HG03066 (cell line): ENCODE results near the gene PDE6C.

Experiments
- ATAC-seq: cut with Tn5 transposase; IDR thresholded peaks from one replicate; pipeline ENCODE4 v1.9.1; 2021; ENCODE audit warnings: low read depth; ENCODE audit not compliant: unreplicated experiment

Gene PDE6C

DNA sequence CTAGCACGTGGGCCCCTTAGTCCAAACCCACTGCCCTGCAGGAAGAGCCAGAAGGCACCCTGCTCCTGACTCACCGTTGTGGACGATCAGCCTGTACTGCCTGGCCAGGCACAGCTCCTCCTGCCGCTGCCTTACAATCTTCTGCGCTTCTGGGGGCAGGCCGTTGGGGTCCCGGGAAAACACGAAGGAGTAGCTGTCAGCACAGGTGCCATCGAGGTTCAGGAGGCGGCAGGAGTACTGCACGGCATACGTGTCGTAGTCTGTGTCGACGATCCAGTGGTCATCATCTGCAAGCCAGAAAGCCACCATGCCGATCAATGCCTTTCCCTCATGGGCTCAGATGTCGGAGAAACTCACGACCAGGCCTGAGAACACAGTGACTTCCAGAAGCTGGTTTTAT, 18.6 kb upstream of the PDE6C start:
- no peak for ATAC-seq

DNA sequence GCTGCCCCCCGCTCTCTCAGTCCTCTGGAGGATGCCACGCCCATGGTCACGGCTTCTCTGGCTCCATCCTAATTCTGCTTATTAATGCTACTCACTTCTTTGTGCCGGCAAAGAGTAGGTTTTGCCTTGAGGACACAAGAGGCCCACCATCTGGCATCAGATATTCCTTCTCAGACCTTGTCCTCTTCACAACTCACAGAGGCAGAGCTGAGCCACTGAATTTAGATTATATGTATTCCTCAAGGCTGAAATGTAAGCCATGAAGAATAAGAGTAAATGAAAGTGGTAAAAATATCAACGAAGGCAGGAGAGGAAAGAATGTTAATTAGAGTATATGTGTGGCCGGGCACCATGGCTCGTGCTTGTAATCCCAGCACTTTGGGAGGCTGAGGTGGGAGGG, 17.8 kb upstream of the PDE6C start:
- ATAC-seq = no peak

DNA sequence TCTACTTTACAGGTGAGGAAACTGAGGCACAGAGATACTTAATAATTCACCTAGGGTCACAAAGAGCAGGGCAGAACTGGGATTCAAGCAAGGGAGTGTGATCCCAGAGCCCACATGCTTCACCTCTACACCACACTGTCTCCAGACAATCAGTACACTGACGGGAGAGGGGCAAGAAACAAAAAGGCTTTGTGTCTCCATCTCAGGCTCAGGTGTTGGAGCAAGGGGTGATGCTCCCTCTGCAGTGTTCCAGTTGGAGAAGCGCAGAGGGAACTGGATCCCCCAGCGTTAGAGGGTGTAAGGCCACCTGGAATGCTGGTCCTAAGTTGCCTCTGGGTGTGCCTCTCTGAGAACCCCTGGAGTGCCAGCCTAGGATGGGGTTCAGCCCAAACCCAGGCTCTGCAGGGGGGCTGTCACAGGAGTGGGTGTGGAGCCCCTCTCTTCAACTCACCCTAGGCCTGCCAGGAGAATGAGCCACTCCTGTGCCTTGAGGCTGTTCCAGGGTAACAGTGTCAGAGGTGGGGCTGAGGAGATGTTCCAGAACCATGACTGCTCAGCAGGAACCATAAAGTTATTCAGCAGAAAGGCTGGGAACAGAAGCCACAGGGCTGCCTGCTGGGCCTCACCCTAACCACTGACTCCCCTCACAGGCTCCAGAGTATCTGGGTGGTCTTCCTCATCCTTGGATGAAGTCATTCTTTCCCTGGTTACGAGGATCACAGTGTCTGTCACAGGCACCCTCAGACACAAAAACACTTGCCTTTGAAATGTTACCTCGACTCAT, 16.8 kb upstream of the PDE6C start:
- no peak for ATAC-seq

DNA sequence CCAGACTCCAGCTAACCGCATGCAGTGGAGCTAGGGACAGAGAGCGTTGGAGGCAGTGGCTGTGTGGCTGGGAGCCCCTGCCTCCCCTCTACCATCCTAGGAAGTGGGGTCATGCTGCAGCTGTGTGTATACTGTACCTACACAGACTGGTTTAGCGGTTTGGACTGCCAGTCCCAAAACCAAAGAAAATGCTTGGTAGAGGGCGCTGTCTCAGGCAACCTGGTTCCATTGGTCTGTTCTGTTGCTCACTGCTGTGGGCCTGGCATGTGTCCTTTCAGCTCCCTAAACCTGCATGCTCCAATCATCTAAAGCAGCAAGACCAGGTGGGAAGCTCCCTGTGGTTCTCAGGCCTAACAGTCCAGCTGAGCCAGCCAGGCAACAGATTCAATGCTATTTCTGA, 15.8 kb upstream of the PDE6C start:
- ATAC-seq = no peak

DNA sequence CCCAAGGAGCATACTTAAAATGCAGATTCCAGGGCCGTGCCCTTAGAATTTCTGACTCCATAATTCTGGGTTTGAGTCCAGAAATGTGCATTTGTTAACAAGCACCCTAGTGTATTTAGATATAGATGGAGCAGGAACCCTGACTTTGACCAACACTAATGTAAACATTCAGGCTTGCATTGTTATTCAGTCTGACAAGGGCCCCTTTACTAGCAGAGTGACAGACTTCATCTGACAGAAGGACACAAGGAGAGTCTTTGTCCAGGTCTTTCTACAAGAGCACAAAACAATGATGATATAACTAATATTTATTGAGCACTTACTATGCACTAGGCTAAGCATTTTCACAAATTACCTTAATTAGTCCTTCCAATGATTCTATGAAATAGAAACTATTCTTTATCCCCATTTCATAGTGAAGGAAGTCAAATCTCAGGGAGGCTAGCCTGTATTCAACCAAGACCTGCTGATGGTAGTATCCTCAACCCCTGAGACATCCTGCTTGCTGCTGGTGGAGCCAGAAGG, 15.2 kb upstream of the PDE6C start:
- ATAC-seq = no peak

DNA sequence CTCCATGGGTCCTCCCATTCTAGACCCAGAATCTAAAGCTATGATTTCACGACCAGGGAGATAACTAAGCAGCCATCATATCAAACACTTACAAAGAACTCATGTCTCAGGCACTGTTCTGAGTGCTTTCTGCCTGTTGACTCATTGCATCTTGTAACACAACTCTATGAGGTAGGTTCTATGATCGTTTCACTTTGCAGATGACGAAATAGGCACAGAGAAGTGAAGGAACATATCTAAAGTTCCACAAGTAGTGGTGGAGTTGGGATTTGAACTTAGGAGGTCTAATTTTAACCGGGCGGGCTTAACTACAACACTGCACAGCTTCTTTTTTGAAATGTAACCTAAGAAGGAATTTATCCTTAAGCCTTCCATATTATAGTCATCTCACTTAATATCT, 14.2 kb upstream of the PDE6C start:
- no peak for ATAC-seq

DNA sequence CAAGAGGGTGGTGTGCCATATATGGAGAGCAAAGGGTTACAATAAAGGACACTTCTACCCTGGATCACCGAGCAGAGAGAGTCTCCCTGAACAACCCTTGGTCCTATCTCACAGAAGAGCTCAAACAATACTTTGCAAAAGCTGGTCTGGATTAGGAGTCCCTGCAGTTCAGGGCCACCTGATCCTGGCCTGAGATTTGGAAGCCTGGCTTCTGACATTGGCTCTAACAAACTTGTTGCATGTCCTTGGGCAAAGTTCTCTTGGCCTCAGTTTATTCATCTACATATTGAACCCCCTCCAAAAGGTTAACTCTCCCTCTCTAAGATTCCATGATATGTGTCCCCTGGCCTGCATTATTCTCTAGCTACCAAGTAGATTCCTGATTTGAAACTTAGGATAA, 13.0 kb upstream of the PDE6C start:
- no peak for ATAC-seq

DNA sequence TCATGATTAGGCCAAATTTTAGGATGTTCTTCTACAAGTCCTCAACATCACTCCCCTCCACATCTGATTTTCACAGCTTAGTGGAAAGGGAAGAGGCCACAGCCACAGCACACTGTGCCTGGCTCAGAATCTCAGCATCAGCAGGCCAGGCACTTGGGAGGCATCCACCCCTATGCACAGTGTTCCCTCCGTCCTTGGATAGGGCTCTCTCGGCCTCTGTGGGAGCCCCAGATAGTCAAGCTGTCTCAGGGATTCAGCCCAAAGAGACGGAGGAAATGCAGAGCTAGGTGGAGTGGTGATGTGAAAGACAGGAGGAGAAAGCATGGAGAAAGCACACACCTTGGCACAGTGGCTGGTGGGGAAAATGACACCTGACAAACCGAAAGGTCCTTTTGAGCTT, 12.6 kb upstream of the PDE6C start:
- ATAC-seq = no peak

DNA sequence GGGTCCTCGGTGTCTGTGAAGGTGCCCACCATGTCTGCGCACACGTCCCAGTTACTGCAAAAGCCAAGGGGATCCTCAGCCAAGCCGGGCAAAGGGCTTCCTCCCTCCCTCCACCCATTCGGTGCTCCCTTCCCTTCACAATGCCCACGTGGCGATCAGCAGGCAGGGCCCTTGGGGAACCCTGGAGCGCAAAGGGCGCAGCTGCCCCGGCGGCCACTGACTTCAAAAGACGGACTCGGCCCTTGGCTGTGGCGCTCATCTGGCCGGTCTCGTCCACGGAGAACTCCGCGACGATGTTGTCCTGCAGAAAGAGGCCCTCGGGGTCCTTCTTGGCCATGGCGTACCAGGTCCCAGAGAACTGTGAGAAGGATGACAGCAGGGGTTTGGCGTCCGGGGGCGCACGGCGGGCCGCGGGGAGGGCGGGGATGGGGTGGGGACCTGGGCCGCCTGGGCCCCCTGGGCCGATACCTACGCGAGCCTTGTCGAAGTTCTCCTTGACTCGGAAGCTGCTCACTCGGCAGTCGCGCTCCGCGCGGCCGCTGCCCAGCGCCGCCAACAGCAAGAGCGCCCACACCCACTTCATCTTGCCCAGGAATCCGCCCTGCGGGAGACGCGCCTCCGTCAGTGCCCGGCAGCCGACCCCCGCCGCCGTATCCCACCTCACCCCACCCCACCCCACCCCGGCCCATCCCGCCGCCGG, 11.7 kb upstream of the PDE6C start:
- ATAC-seq = no peak

DNA sequence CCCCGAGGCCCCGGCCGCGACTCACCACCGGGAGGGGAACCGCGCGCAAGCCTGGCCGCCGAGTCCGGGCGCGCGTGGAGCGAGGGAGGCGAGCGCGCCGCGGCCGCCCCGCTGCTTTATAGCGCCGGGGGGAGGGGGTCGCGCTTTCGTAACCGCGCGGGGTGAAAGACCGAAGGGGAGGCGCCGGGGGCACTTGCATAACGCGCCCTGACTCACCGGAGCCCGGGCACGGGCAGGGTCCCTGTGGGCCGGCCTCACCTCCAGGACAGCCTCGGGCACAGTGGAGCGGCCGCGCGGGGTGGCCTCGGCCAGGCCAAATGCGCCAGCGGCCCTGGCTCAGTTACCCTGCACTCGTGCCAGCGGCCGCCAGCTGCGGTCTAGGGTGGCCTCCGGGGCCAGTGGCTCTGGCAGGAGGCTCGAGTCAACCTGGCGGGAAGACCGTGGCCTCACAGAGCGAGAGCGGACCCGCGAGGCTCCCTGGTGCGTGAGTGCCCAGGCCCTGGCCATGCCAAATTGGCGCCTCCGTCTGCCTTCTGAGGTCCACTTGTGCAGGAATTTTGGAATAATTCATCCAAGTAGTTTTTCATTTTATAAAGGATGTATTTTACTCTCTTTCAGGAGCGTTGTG, 11.1 kb upstream of the PDE6C start, which contains the start of gene RBP4:
RBP4 (minus strand) TSS at position 90 of the 628 bp plus-strand sequence. CDS start 207 bp downstream, outside the sequence.
- no peak for ATAC-seq

DNA sequence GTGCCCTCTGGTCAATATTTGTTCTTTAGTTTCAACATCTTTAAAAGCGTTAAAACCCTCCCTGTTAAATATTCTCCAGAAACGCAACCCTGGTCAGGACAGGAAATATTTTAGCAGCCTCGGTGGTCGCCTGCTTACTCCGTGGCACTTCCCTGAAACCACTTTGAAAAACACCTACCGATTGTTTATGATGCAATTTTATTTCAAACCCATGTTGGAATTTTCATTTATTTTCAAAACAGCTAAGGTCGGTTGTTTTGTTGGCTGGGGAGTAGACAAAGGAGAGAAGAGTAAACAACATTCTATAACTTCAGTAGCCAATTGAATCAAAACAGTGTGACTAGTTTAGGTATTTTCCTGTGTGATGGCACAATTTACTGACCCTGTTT, 10.6 kb upstream of the PDE6C start:
- no peak for ATAC-seq

DNA sequence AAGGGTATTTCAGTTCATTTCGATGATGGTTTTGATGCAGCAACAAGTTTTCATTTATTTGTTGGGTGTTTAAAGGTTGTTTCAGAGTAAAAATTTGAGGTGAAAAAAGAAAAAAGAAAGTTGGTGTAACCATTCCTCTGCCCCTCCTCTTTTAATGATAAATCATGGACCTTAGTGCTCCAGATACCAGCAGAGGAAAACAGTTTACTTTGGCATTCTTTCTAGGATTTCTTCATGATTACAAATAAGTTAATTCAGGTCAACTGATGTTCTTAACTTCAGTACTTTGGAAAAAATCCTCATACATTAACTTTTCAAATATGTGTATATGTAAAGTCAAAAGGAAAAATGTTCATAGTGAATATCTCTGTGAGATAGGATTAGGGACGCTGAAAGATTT, 9.3 kb upstream of the PDE6C start:
- ATAC-seq = no peak

DNA sequence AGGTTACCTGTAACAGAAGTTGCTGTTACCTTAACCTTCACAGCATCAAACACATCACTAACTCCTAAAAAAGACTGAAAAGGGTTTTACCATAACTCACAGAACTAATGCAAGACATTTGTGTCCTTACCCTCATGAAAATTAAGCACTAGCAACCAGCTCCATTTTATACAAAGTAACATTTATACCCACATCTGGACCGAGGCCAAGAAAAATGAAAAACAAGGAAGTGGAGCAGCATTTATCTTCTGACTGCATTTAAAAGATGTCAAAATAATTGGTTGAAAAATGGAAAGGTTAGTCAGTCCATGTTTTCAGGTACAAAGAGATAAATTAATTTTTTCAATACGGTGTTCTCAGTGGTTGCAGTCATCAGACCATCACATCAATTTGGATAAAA, 8.2 kb upstream of the PDE6C start:
- no peak for ATAC-seq

DNA sequence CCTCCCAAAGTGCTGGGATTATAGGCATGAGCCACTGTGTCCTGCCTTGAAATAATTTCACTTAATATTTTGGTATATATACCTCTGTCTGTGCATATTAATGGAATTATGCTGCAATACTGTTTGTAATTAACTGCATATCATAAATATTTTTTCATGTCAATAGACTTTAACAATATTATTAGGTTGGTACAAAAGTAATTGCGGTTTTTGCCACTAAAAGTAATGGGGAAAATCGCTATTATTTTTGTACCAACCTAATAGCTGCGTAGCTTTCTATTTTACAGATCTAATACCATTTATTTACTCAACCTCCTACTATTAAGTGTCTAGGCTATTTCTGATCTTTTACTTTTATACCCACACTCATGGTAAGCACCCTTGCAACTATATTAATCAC, 3.9 kb upstream of the PDE6C start:
- no peak for ATAC-seq

DNA sequence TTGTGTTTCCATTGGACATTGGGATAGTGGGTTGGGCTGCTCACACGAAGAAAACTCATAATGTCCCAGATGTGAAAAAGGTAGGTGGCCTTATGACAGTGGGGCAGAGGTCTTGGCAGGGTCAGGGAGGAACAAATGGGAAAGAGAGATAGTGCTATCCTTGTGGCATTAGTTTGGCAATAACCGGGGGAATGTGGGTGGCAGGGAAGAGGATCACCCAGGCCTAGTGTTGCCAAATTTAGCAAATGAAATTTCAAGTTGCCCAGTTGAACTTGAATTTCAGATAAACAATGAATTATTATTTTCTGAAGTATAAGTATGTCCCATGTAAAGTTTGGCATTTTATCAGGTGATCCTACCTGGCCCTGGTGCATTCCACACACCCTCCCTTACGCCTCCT, 789 bp downstream of the PDE6C start:
- ATAC-seq = no peak

DNA sequence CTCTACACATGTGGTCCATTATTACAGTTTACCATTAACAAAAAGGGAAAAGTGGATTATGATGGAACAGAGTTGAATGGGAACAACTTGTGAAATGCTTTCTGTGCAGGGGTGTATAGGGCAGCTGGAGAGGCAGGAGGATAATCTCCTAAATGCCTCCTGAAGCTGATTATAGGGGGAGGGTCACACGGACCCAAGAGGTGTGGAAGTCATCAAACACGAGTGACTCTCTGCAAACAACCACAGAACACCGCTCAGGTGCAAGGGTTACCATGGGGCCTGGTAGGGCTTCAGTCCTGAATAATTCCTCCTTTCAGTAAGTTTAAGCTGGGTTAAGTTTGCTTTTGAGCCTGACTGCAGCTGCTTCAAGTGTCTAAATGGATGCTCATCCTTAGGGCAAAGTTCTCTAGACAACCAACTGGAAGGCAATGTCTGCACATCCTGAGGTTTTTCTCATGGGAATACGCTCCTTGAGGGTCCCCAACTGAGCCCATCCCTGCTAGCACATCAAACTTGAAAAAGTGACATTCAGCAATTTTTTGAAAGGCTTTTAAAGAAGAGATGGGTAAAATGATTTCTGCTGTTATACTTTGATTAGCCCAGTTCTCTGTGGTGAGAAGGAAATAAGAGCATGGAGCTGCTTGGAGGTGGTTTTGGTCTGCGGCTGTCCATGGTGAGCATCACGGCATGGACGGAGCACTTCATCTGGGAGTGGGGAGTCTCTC, 1.9 kb downstream of the PDE6C start:
- no peak for ATAC-seq

DNA sequence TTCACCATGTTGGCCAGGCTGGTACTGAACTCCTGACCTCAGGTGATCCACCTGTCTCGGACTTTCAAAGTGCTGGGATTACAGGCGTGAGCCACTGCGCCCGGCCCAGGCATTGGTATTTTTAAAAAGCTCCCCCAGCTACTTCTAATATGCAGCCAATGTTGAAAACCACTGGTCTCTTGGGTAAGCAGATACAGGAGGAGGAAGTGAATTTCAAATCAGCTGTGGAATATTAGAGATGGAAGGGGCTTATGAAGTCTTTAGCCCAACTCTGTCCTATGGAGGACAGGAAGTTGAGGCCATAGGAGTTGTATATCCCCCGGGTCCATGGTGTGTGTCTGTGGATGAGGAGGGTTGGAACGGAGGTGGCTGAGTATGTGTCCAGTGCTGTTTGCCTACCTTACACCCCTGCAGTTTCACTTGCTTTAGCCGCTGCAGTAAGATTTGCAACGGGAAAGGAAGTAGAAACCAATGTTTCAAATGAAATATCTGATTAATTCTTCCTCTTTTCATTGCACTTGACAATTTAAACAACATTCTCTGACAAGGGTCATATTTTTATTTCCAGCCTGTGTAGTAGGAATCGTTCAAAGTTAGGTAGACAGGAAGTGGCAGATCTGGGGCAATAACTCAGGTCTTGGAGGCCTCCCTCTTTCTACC, 3.4 kb downstream of the PDE6C start:
- ATAC-seq = no peak

DNA sequence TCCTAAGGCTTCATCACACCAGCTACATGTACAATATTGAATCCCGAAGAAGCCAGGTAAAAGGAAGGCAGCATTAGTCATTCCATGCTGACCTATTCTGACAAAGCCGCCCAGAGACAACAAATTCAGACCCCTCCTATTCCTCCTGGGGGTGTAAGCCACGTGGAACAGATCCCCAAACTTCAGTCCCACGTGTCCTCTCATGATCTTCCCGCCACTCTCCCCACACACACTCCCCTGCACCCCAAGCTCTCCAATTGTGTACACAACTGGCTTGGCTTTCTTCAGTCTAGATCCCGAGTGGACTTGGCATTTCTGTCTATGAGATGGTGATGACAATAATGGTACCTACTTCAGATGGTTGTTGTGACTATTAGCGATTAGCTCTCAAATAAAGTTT, 8.6 kb downstream of the PDE6C start:
- ATAC-seq = no peak

DNA sequence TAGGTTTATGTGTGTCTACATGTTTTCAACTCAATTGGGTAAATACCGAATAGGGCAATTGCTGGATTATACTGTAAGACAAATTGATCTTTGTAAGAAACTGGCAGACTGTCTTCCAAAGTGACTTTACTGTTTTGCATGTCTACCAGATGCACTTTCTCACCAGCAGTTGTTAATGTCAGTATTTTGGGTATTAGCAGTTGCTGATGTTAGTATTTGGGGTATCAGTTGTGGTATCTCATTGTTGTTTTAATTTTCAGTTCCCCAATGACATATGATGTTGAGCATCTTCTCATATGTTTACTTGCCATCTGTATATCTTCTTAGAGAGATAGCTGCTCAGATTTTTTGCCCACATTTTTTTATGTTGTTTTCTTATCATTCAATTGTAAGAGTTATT, 10.6 kb downstream of the PDE6C start:
- ATAC-seq = no peak

DNA sequence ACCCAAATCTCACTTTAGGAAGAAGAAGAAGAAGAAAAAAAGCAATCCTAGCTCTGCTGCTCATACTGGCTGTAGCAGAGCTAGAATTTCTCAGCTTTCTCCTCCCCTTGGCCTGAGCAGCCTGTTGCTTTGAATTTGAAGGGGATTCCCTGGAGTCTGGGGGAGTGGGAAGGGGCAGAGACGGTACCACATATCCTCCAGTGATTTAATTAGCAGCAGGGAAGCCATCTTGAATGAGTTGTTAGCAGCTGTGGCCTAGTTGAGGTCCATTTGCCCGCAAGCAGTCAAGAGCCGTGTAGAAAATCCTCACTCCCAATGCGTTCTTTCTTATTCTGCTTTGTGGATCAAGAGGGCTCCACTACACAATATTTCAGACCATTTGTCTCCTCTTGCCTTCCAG, 16.5 kb downstream of the PDE6C start:
- ATAC-seq = no peak
